Skeletal muscle tissue (tissue), 4 donors: Measurements from ENCODE around the gene MVB12B. TPM values are rescaled to one million over a fixed set of nuclear protein-coding genes. Genes with fewer than 3 reads are reported as not detected.

Experiments
- H3K27ac ChIP-seq: one replicate; pipeline ENCODE4 v1.7.0; 2013; ENCODE audit warnings: mild to moderate bottlenecking, low read depth, low read length, inconsistent platforms
- H3K27me3 ChIP-seq, 3 donors: one replicate each; pipeline ENCODE4 v1.7.0; 2013; ENCODE audit warnings: low read length in 3 of 3; ENCODE audit not compliant: control insufficient read depth in 3 of 3, insufficient read depth in 3 of 3
- H3K36me3 ChIP-seq, 3 donors: one replicate each; pipeline ENCODE4 v1.7.0; 2013; ENCODE audit warnings: low read length in 3 of 3; ENCODE audit not compliant: control insufficient read depth in 3 of 3, insufficient read depth in 3 of 3
- H3K4me1 ChIP-seq, 3 donors: one replicate each; pipeline ENCODE4 v1.7.0; 2013; ENCODE audit warnings: low read length in 3 of 3, mild to moderate bottlenecking in 3 of 3; ENCODE audit not compliant: control insufficient read depth in 3 of 3, insufficient read depth in 3 of 3
- H3K4me3 ChIP-seq, 3 donors: one replicate each; pipeline ENCODE4 v1.7.0; 2013; ENCODE audit warnings: low read length in 3 of 3
- H3K9ac ChIP-seq, 3 donors: one replicate each; pipeline ENCODE4 v1.7.0; 2013; ENCODE audit warnings: low read length in 3 of 3, mild to moderate bottlenecking in 3 of 3, moderate library complexity in 2 of 3, low read depth in 1 of 3
- H3K9me3 ChIP-seq, 3 donors: one replicate each; pipeline ENCODE4 v1.7.0; 2013; ENCODE audit warnings: low read length in 3 of 3; ENCODE audit not compliant: control insufficient read depth in 3 of 3
- total RNA-seq: library from RNA; depleted of rRNA; stranded (reverse); fragments of >200 nt; gene quantifications from one replicate; pipeline ENCODE4 v1.2.3, GENCODE V29; 2014
- donor health status: Osteomylitis.

Gene MVB12B
- total RNA-seq, 1 donor from 2014 or later: 13.0 TPM

GRCh38 chr9:126452106-126452505 lies 125.5 kb downstream of the MVB12B start:
- no peak overlapping the region for H3K9ac ChIP-seq
- H3K36me3 ChIP-seq: peaks cover 2 to 21% (median 11%) of the 10 kb centered on the region in 3 donors
- no peak overlapping the region for H3K27ac ChIP-seq
- H3K4me3 ChIP-seq: no peak overlapping the region
- no peaks in the 10 kb centered on the region for H3K9me3 ChIP-seq
- peaks cover 0 to 2% (median 0%) of the 10 kb centered on the region in 3 donors for H3K4me1 ChIP-seq
- H3K27me3 ChIP-seq: no peaks in the 10 kb centered on the region

GRCh38 chr9:126453156-126453963 lies 126.7 kb downstream of the MVB12B start:
- Histone ChIP-seq H3K4me3 (no peak overlapping the region), H3K4me1 (peaks cover 0 to 2% (median 0%) of the 10 kb centered on the region in 3 donors), H3K9me3 (no peaks in the 10 kb centered on the region), H3K36me3 (peaks cover 4 to 18% (median 15%) of the 10 kb centered on the region in 3 donors), H3K27ac (no peak overlapping the region), H3K27me3 (no peaks in the 10 kb centered on the region), H3K9ac (no peak overlapping the region)

GRCh38 chr9:126454215-126454614 lies 127.6 kb downstream of the MVB12B start:
- peaks cover 4 to 18% (median 14%) of the 10 kb centered on the region in 3 donors for H3K36me3 ChIP-seq

GRCh38 chr9:126454795-126455194 lies 128.2 kb downstream of the MVB12B start:
- H3K27ac ChIP-seq: no peak overlapping the region

More at GRCh38 chr9:126454215-126454614, 127.6 kb downstream of the MVB12B start:
- Histone ChIP-seq H3K27ac (no peak overlapping the region), H3K4me1 (peaks cover 0 to 5% (median 4%) of the 10 kb centered on the region in 3 donors), H3K9me3 (no peaks in the 10 kb centered on the region), H3K4me3 (no peak overlapping the region), H3K27me3 (no peaks in the 10 kb centered on the region), H3K9ac (no peak overlapping the region)

GRCh38 chr9:126456441-126457174 lies 130.0 kb downstream of the MVB12B start:
- H3K4me1 ChIP-seq: peaks cover 0 to 8% (median 5%) of the 10 kb centered on the region in 3 donors
- peaks cover 4 to 10% (median 9%) of the 10 kb centered on the region in 3 donors for H3K36me3 ChIP-seq
- H3K9ac ChIP-seq: no peak overlapping the region
- H3K27ac ChIP-seq: no peak overlapping the region
- H3K27me3 ChIP-seq: no peaks in the 10 kb centered on the region
- H3K9me3 ChIP-seq: no peaks in the 10 kb centered on the region
- no peak overlapping the region for H3K4me3 ChIP-seq

More at GRCh38 chr9:126454795-126455194, 128.2 kb downstream of the MVB12B start:
- H3K9me3 ChIP-seq: no peaks in the 10 kb centered on the region
- H3K9ac ChIP-seq: no peak overlapping the region
- peaks cover 4 to 18% (median 13%) of the 10 kb centered on the region in 3 donors for H3K36me3 ChIP-seq
- no peak overlapping the region for H3K4me3 ChIP-seq
- H3K4me1 ChIP-seq: peaks cover 0 to 8% (median 5%) of the 10 kb centered on the region in 3 donors
- H3K27me3 ChIP-seq: no peaks in the 10 kb centered on the region

- H3K4me3 ChIP-seq: no peak overlapping the region
- peaks cover 4 to 9% (median 6%) of the 10 kb centered on the region in 3 donors for H3K36me3 ChIP-seq
- peaks cover 0 to 8% (median 5%) of the 10 kb centered on the region in 3 donors for H3K4me1 ChIP-seq
- H3K9ac ChIP-seq: no peak overlapping the region
- no peaks in the 10 kb centered on the region for H3K9me3 ChIP-seq
- no peak overlapping the region for H3K27ac ChIP-seq
- H3K27me3 ChIP-seq: no peaks in the 10 kb centered on the region
Measured at GRCh38 chr9:126457175-126457547, 130.5 kb downstream of the MVB12B start.

- Histone ChIP-seq H3K9ac (peak overlapping the region in 1 of 3 donors; percentile 3), H3K27ac (no peak overlapping the region), H3K4me3 (no peak overlapping the region), H3K36me3 (peaks cover 4 to 9% (median 4%) of the 10 kb centered on the region in 3 donors), H3K4me1 (peaks cover 0 to 8% (median 5%) of the 10 kb centered on the region in 3 donors), H3K9me3 (no peaks in the 10 kb centered on the region), H3K27me3 (no peaks in the 10 kb centered on the region)
Measured at GRCh38 chr9:126457890-126458289, 131.3 kb downstream of the MVB12B start.

GRCh38 chr9:126459126-126459525 lies 132.5 kb downstream of the MVB12B start:
- Histone ChIP-seq H3K4me1 (peaks cover 0 to 8% (median 5%) of the 10 kb centered on the region in 3 donors), H3K27me3 (no peaks in the 10 kb centered on the region), H3K9me3 (no peaks in the 10 kb centered on the region), H3K9ac (no peak overlapping the region), H3K4me3 (no peak overlapping the region), H3K27ac (no peak overlapping the region), H3K36me3 (peaks cover 0 to 7% (median 2%) of the 10 kb centered on the region in 3 donors)

- Histone ChIP-seq H3K36me3 (peaks cover 0 to 7% (median 2%) of the 10 kb centered on the region in 3 donors), H3K9me3 (no peaks in the 10 kb centered on the region), H3K27me3 (no peaks in the 10 kb centered on the region), H3K9ac (no peak overlapping the region), H3K4me3 (no peak overlapping the region), H3K27ac (no peak overlapping the region), H3K4me1 (peaks cover 0 to 8% (median 5%) of the 10 kb centered on the region in 3 donors)
Measured at GRCh38 chr9:126459546-126459945, 132.9 kb downstream of the MVB12B start.
